Thyroid gland (tissue), 4 donors: ENCODE measurements around the gene KIF21A.

Experiments
- CTCF ChIP-seq, 6 experiments: fragments of 200-600 bp in 3 of 6; fragments of 450-650 bp in 3 of 6; sonication (generic) in 3 of 6; IDR thresholded peaks; one replicate each; pipeline ENCODE4 v1.5.1; 2016 to 2019; ENCODE audit warnings: antibody characterized with exemption in 6 of 6, mild to moderate bottlenecking in 2 of 6, inconsistent platforms in 1 of 6, moderate library complexity in 1 of 6
- POLR2A ChIP-seq, 2 donors: fragments of 450-650 bp; IDR thresholded peaks; one replicate each; pipeline ENCODE4 v1.6.1; 2017; ENCODE audit warnings: antibody characterized with exemption in 2 of 2, mild to moderate bottlenecking in 2 of 2, moderate library complexity in 1 of 2

GRCh38 chr12:39277416-39277815 is 165.5 kb downstream of the KIF21A start:
- TF ChIP-seq CTCF (IDR thresholded peaks at IDR 0.05) (no peak), POLR2A (IDR thresholded peaks at IDR 0.05) (no peak)
